IPS DF 6.9 (cell line): ENCODE data around the gene ADGRG1.

Experiments
- DNase-seq: peaks from one replicate; pipeline ENCODE4 v3.0.0-alpha.2; 2013; ENCODE audit warnings: low read depth, low spot score
- H3K27ac ChIP-seq: one replicate; pipeline ENCODE4 v1.5.1; 2013; ENCODE audit warnings: low read length, control low read depth
- H3K27me3 ChIP-seq: 2 replicates; pipeline ENCODE4 v1.6.1; 2013; ENCODE audit warnings: mild to moderate bottlenecking, low read length; ENCODE audit not compliant: control insufficient read depth, insufficient read depth
- H3K36me3 ChIP-seq: 2 replicates; pipeline ENCODE4 v1.6.1; 2013; ENCODE audit warnings: low read length; ENCODE audit not compliant: control insufficient read depth, insufficient read depth
- H3K4me1 ChIP-seq: 2 replicates; pipeline ENCODE4 v1.6.1; 2013; ENCODE audit warnings: low read length; ENCODE audit not compliant: control insufficient read depth, insufficient read depth
- H3K4me3 ChIP-seq: 2 replicates; pipeline ENCODE4 v1.5.1; 2013; ENCODE audit warnings: mild to moderate bottlenecking, low read length
- H3K9me3 ChIP-seq: 2 replicates; pipeline ENCODE4 v1.6.1; 2013; ENCODE audit warnings: low read length, inconsistent platforms; ENCODE audit not compliant: control insufficient read depth, insufficient read depth
- WGBS: extraction: QIAGEN DNeasy Blood & Tissue Kit; methylation state at CpG from one replicate; pipeline ENCODE4 v1.1.7; 2013; ENCODE audit warnings: mixed read lengths, missing lambda C conversion rate; ENCODE audit not compliant: insufficient read length, insufficient coverage; 5-methylcytosine and 5-hydroxymethylcytosine counted together

Gene ADGRG1

GRCh38 chr16:57620335-57621231 is 7.8 kb upstream of the ADGRG1 start:
- H3K4me1 ChIP-seq, result peaks cover 11% of the 10 kb centered on the region
- H3K27ac ChIP-seq, result no peak overlapping the region
- WGBS, result no CpG with 5 or more reads among the region's 27 CpGs
- no peaks in the 10 kb centered on the region for H3K27me3 ChIP-seq
- H3K9me3 ChIP-seq, result no peaks in the 10 kb centered on the region
- H3K36me3 ChIP-seq, result no peaks in the 10 kb centered on the region
- no peak overlapping the region for H3K4me3 ChIP-seq
- DNase-seq, result no peak

GRCh38 chr16:57621521-57622271 is 6.7 kb upstream of the ADGRG1 start:
- no peaks in the 10 kb centered on the region for H3K36me3 ChIP-seq
- no CpG with 5 or more reads among the region's 10 CpGs for WGBS
- no peak overlapping the region for H3K27ac ChIP-seq
- DNase-seq, result no peak
- H3K27me3 ChIP-seq, result no peaks in the 10 kb centered on the region
- H3K4me1 ChIP-seq, result peaks cover 11% of the 10 kb centered on the region
- H3K9me3 ChIP-seq, result no peaks in the 10 kb centered on the region
- H3K4me3 ChIP-seq, result no peak overlapping the region

- Histone ChIP-seq H3K4me1 (peaks cover 11% of the 10 kb centered on the region), H3K36me3 (no peaks in the 10 kb centered on the region), H3K4me3 (no peak overlapping the region), H3K9me3 (no peaks in the 10 kb centered on the region), H3K27me3 (no peaks in the 10 kb centered on the region), H3K27ac (no peak overlapping the region)
- DNase-seq, result no peak
- no CpG with 5 or more reads among the region's 16 CpGs for WGBS
Observed at GRCh38 chr16:57622361-57623250, 5.8 kb upstream of the ADGRG1 start.

GRCh38 chr16:57623251-57624043 is 5.0 kb upstream of the ADGRG1 start:
- Histone ChIP-seq H3K27ac (no peak overlapping the region), H3K4me3 (no peak overlapping the region), H3K36me3 (no peaks in the 10 kb centered on the region), H3K27me3 (no peaks in the 10 kb centered on the region), H3K4me1 (peaks cover 11% of the 10 kb centered on the region), H3K9me3 (no peaks in the 10 kb centered on the region)
- WGBS, result no CpG with 5 or more reads among the region's 17 CpGs
- DNase-seq, result no peak

GRCh38 chr16:57624044-57624688 is 4.3 kb upstream of the ADGRG1 start:
- DNase-seq, result no peak

GRCh38 chr16:57624806-57625500 is 3.5 kb upstream of the ADGRG1 start:
- H3K9me3 ChIP-seq, result no peaks in the 10 kb centered on the region
- no peaks in the 10 kb centered on the region for H3K36me3 ChIP-seq
- DNase-seq, result no peak
- H3K4me1 ChIP-seq, result peaks cover 10% of the 10 kb centered on the region
- WGBS, result no CpG with 5 or more reads among the region's 17 CpGs
- no peak overlapping the region for H3K27ac ChIP-seq
- H3K27me3 ChIP-seq, result no peaks in the 10 kb centered on the region
- no peak overlapping the region for H3K4me3 ChIP-seq

More at GRCh38 chr16:57624044-57624688, 4.3 kb upstream of the ADGRG1 start:
- H3K4me3 ChIP-seq, result no peak overlapping the region
- no peaks in the 10 kb centered on the region for H3K9me3 ChIP-seq
- no CpG with 5 or more reads among the region's 8 CpGs for WGBS
- peaks cover 14% of the 10 kb centered on the region for H3K4me1 ChIP-seq
- H3K27ac ChIP-seq, result no peak overlapping the region
- no peaks in the 10 kb centered on the region for H3K36me3 ChIP-seq
- H3K27me3 ChIP-seq, result no peaks in the 10 kb centered on the region

GRCh38 chr16:57626420-57627170 is 1.8 kb upstream of the ADGRG1 start:
- Histone ChIP-seq H3K4me3 (no peak overlapping the region), H3K36me3 (no peaks in the 10 kb centered on the region), H3K4me1 (peaks cover 4% of the 10 kb centered on the region; the same call in 1 of the 2 replicates), H3K27me3 (no peaks in the 10 kb centered on the region), H3K27ac (no peak overlapping the region), H3K9me3 (no peaks in the 10 kb centered on the region)
- DNase-seq, result no peak
- WGBS, result no CpG with 5 or more reads among the region's 10 CpGs

- no peak for DNase-seq
- Histone ChIP-seq H3K9me3 (no peaks in the 10 kb centered on the region), H3K36me3 (no peaks in the 10 kb centered on the region), H3K4me3 (no peak overlapping the region), H3K27me3 (no peaks in the 10 kb centered on the region), H3K27ac (no peak overlapping the region), H3K4me1 (peaks cover 4% of the 10 kb centered on the region; the same call in 1 of the 2 replicates)
- WGBS, result no CpG with 5 or more reads among the region's 15 CpGs
Observed at GRCh38 chr16:57627184-57627871, 1.1 kb upstream of the ADGRG1 start.
